CD14-positive monocyte (primary cell): ENCODE data around the gene PAM16. TPM values are rescaled to one million over a fixed set of nuclear protein-coding genes. Genes with fewer than 3 reads are reported as not detected.

Experiments
- DNase-seq, 3 donors: peaks; one replicate each; pipeline ENCODE4 v3.0.0-alpha.2; 2011 to 2022
- H2AFZ ChIP-seq: 2 replicates; pipeline ENCODE4 v1.6.0; 2012; ENCODE audit warnings: mild to moderate bottlenecking, low read depth, low read length, inconsistent platforms; ENCODE audit not compliant: insufficient read depth, poor library complexity, severe bottlenecking
- H3K27ac ChIP-seq, 2 donors: 1 replicate in 1 of 2; 2 replicates in 1 of 2; pipeline ENCODE4 v1.5.1; 2012 to 2013; ENCODE audit warnings: low read length in 2 of 2, control low read depth in 1 of 2, inconsistent platforms in 1 of 2, low read depth in 1 of 2, mild to moderate bottlenecking in 1 of 2
- H3K27me3 ChIP-seq, 2 donors: one replicate each; pipeline versions ENCODE4 v1.6.0 to v1.6.1; 2011 to 2013; ENCODE audit warnings: low read length in 2 of 2; ENCODE audit not compliant: control insufficient read depth in 2 of 2, insufficient read depth in 2 of 2
- H3K36me3 ChIP-seq, 2 donors: replicated peaks in 1 of 2; 1 replicate in 1 of 2; 2 replicates in 1 of 2; pipeline versions ENCODE4 v1.5.1 to v1.6.1; 2012 to 2013; ENCODE audit warnings: low read length in 2 of 2, control low read depth in 1 of 2, inconsistent platforms in 1 of 2, mild to moderate bottlenecking in 1 of 2; ENCODE audit not compliant: insufficient read depth in 2 of 2, control insufficient read depth in 1 of 2
- H3K4me1 ChIP-seq, 2 donors: 1 replicate in 1 of 2; 2 replicates in 1 of 2; pipeline versions ENCODE4 v1.5.1 to v1.6.1; 2012 to 2013; ENCODE audit warnings: low read length in 2 of 2, control low read depth in 1 of 2, inconsistent platforms in 1 of 2, mild to moderate bottlenecking in 1 of 2, moderate library complexity in 1 of 2; ENCODE audit not compliant: insufficient read depth in 2 of 2, control insufficient read depth in 1 of 2
- H3K4me2 ChIP-seq: replicated peaks from 2 replicates; pipeline ENCODE3; 2012; ENCODE audit warnings: low read length, moderate library complexity, mild to moderate bottlenecking; ENCODE audit not compliant: poor library complexity, severe bottlenecking; ENCODE audit errors: extremely low read depth
- H3K4me3 ChIP-seq, 3 experiments: fragments of 200-600 bp in 1 of 3; sonication (generic) in 1 of 3; replicated peaks in 1 of 3; 1 replicate in 2 of 3; 2 replicates in 1 of 3; pipeline ENCODE4 v1.5.1; 2011 to 2013; ENCODE audit warnings: low read length in 3 of 3, mild to moderate bottlenecking in 3 of 3, control low read depth in 2 of 3, low read depth in 2 of 3, inconsistent platforms in 1 of 3, moderate library complexity in 1 of 3
- H3K79me2 ChIP-seq: 2 replicates; pipeline ENCODE4 v1.6.0; 2012; ENCODE audit warnings: mild to moderate bottlenecking, control low read depth, inconsistent platforms, low read length, moderate library complexity; ENCODE audit not compliant: insufficient read depth
- H3K9ac ChIP-seq: 2 replicates; pipeline ENCODE4 v1.6.0; 2017; ENCODE audit warnings: low read length, mild to moderate bottlenecking; ENCODE audit not compliant: insufficient read depth, poor library complexity, severe bottlenecking
- H3K9me3 ChIP-seq, 2 donors: replicated peaks in 1 of 2; 1 replicate in 1 of 2; 2 replicates in 1 of 2; pipeline versions ENCODE4 v1.5.1 to v1.6.1; 2012 to 2013; ENCODE audit warnings: low read length in 2 of 2, control low read depth in 1 of 2; ENCODE audit not compliant: control insufficient read depth in 1 of 2, insufficient read depth in 1 of 2
- H4K20me1 ChIP-seq: 2 replicates; pipeline ENCODE4 v1.6.0; 2012; ENCODE audit warnings: mild to moderate bottlenecking, low read length, control low read depth, moderate library complexity; ENCODE audit not compliant: insufficient read depth
- H3K27ac Mint-ChIP-seq, 7 donors: one replicate each; pipeline ENCODE4 v1.8.0; 2020; ENCODE audit warnings: mild to moderate bottlenecking in 7 of 7, mixed read lengths in 7 of 7, moderate library complexity in 6 of 7, inconsistent platforms in 2 of 7
- H3K27me3 Mint-ChIP-seq, 3 donors: one replicate each; pipeline ENCODE4 v1.8.0; 2021 to 2022; ENCODE audit warnings: low read depth in 3 of 3, mild to moderate bottlenecking in 3 of 3, mixed read lengths in 3 of 3, moderate library complexity in 3 of 3, inconsistent platforms in 1 of 3
- H3K36me3 Mint-ChIP-seq, 2 donors: one replicate each; pipeline ENCODE4 v1.8.0; 2020; ENCODE audit warnings: mixed read lengths in 2 of 2, inconsistent platforms in 1 of 2, mild to moderate bottlenecking in 1 of 2
- H3K4me1 Mint-ChIP-seq: one replicate; pipeline ENCODE4 v1.8.0; 2020; ENCODE audit warnings: mild to moderate bottlenecking, mixed read lengths
- H3K4me3 Mint-ChIP-seq, 2 donors: one replicate each; pipeline ENCODE4 v1.8.0; 2020; ENCODE audit warnings: mild to moderate bottlenecking in 2 of 2, mixed read lengths in 2 of 2, moderate library complexity in 1 of 2
- H3K9me3 Mint-ChIP-seq, 7 donors: one replicate each; pipeline ENCODE4 v1.8.0; 2020 to 2022; ENCODE audit warnings: mixed read lengths in 7 of 7, mild to moderate bottlenecking in 6 of 7, moderate library complexity in 6 of 7, inconsistent platforms in 2 of 7
- WGBS: methylation state at CpG from one replicate; pipeline ENCODE4 v1.1.5; 2013; ENCODE audit warnings: missing lambda C conversion rate; ENCODE audit not compliant: insufficient coverage; 5-methylcytosine and 5-hydroxymethylcytosine counted together
- intact Hi-C, 2 donors: fragments of 100-400 bp; cut with micrococcal nuclease; formaldehyde crosslinking; loops; one replicate each; pipeline versions ENCODE4 v1.15.0 to v1.15.1; 2023
- polyA plus RNA-seq, 3 donors: library from polyadenylated mRNA; depleted of rRNA in 1 of 3; unstranded in 2 of 3; stranded (reverse) in 1 of 3; fragments of 300-500 nt in 2 of 3; fragments of >200 nt in 1 of 3; fragmentation: Illumina TruSeq in 2 of 3; gene quantifications; 1 replicate in 2 of 3; 2 replicates in 1 of 3; pipeline ENCODE4 v1.2.3, GENCODE V29; 2012 to 2021
- TF ChIP-seq, protein P1 (sequence below): fragments of 200-600 bp; IDR thresholded peaks from one replicate; pipeline ENCODE4 v1.8.0; 2022; ENCODE audit warnings: antibody characterized with exemption, mild to moderate bottlenecking

Gene PAM16
- polyA plus RNA-seq, 3 donors: 34.3 to 37.6 (median 34.7) TPM

DNA sequence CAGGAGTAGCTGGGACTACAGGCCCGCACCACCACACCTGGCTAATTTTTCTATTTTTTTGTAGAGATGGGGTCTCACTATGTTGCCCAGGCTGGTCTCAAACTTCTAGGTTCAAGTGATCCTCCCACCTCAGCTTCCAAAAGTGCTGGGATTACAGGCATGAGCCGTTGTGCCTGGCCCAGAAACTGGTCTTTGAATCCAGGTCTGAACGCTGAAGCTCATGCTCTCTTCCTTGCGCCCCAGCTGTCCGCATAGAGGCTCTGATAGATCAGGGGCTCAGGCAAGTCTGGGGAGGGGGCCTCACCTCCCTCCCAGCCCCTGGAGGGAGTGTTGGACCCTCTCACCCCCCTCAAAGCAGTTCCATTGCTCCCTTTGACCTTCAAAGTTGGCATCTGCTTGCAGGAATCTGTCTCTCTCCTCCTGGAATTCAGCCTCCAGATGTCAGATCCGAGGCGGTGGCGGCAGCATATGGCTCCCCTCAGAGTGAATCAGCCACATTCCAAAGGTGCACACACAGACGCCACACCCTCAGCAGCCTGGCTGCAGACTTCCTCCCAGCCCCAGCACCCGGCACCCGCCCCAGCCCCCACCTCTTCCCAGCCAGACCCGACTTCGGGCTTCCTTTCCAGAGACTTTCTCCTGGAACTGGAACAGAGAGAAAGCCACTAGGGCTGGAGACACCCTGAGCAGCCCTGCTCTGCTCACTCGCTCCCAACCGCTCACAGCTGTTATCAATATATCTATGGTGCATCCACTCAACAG lies 52.2 kb downstream of the PAM16 start:
- intact Hi-C loops: no loop called here
- Histone ChIP-seq H3K4me1 (peaks cover 3 to 11% of the 10 kb centered on the region in 2 donors), H3K9ac (no peak overlapping the region), H3K4me2 (no peak overlapping the region), H3K79me2 (no peaks in the 10 kb centered on the region), H3K9me3 (no peaks in the 10 kb centered on the region), H3K27me3 (peaks cover 0 to 5% of the 10 kb centered on the region in 2 donors), H3K36me3 (peaks cover 0 to 14% of the 10 kb centered on the region in 2 donors), H3K27ac (no peak overlapping the region), H2AFZ (no peak overlapping the region), H4K20me1 (peaks cover 3% of the 10 kb centered on the region), H3K4me3 (no peak overlapping the region)
- Mint-ChIP-seq H3K4me1 (peaks cover 12% of the 10 kb centered on the region), H3K9me3 (no peaks in the 10 kb centered on the region), H3K36me3 (peaks cover 13 to 25% of the 10 kb centered on the region in 2 donors), H3K27me3 (peaks cover 11 to 17% (median 13%) of the 10 kb centered on the region in 3 donors), H3K27ac (peak overlapping the region in 2 of 7 donors; percentile 58 to 70), H3K4me3 (peak overlapping the region in 1 of 2 donors; percentile 60)
- TF ChIP-seq, protein P1, sequence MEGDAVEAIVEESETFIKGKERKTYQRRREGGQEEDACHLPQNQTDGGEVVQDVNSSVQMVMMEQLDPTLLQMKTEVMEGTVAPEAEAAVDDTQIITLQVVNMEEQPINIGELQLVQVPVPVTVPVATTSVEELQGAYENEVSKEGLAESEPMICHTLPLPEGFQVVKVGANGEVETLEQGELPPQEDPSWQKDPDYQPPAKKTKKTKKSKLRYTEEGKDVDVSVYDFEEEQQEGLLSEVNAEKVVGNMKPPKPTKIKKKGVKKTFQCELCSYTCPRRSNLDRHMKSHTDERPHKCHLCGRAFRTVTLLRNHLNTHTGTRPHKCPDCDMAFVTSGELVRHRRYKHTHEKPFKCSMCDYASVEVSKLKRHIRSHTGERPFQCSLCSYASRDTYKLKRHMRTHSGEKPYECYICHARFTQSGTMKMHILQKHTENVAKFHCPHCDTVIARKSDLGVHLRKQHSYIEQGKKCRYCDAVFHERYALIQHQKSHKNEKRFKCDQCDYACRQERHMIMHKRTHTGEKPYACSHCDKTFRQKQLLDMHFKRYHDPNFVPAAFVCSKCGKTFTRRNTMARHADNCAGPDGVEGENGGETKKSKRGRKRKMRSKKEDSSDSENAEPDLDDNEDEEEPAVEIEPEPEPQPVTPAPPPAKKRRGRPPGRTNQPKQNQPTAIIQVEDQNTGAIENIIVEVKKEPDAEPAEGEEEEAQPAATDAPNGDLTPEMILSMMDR: no peak
- WGBS: 34% methylated on average over 12 of the region's 15 CpGs
- no peak for DNase-seq

DNA sequence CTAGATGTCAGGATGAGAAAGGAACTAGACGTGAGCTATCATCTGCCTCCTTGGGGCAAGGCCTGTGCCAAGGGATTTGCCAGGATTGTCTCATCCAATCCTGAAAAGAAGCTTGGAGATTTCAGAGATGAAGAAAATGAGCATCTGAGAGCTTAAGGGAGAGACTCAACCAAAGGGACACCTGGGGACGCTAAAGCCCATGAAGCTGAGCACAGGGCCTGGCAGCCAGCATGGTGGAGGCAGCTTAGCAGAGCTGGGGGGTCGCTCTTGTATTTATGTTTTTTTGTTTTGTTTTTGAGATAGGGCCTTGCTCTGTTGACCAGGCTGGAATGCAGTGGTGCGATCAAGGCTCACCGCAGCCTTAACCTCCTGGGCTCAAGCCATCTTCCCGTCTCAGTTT lies 53.6 kb downstream of the PAM16 start:
- Mint-ChIP-seq H3K4me3 (no peak overlapping the region), H3K36me3 (peaks cover 12 to 18% of the 10 kb centered on the region in 2 donors), H3K9me3 (peaks cover 0 to 2% (median 0%) of the 10 kb centered on the region in 7 donors), H3K4me1 (peaks cover 11% of the 10 kb centered on the region), H3K27ac (no peak overlapping the region), H3K27me3 (peaks cover 19 to 29% (median 25%) of the 10 kb centered on the region in 3 donors)
- peaks cover 0 to 13% of the 10 kb centered on the region in 2 donors for H3K27me3 ChIP-seq
- H3K79me2 ChIP-seq: no peaks in the 10 kb centered on the region
- H3K4me3 ChIP-seq: no peak overlapping the region
- peaks cover 3% of the 10 kb centered on the region for H4K20me1 ChIP-seq
- DNase-seq: no peak
- peaks cover 0 to 10% of the 10 kb centered on the region in 2 donors for H3K36me3 ChIP-seq
- H3K4me1 ChIP-seq: peaks cover 3 to 11% of the 10 kb centered on the region in 2 donors
- H3K9me3 ChIP-seq: no peaks in the 10 kb centered on the region
- H2AFZ ChIP-seq: no peak overlapping the region
- intact Hi-C loops: no loop called here
- 92% methylated on average over 2 of the region's 6 CpGs for WGBS
- TF ChIP-seq, protein P1: no peak
- H3K27ac ChIP-seq: no peak overlapping the region
- no peak overlapping the region for H3K9ac ChIP-seq
- no peak overlapping the region for H3K4me2 ChIP-seq
